Measurements from ENCODE around the gene RAB6B. TPM values are rescaled to one million over a fixed set of nuclear protein-coding genes. Genes with fewer than 3 reads are reported as not detected.

RAB6B gene
- total RNA-seq, 1 experiment from 2014 or later, result 0.18 TPM

- Histone ChIP-seq H3K9me3 (replicated peaks) (no peaks in the 10 kb centered on the region), H3K4me1 (replicated peaks) (no peaks in the 10 kb centered on the region), H3K27me3 (replicated peaks) (no peaks in the 10 kb centered on the region), H3K4me3 (no peak overlapping the region), H3K36me3 (no peaks in the 10 kb centered on the region), H3K27ac (no peak overlapping the region)
- no peak for DNase-seq (ENCODE audit: low read depth in 1 of 2, low spot score in 2 of 2)
These were observed 21.3 kb downstream of the RAB6B start for GRCh38 chr3:133874344-133874743.

- Histone ChIP-seq H3K27me3 (replicated peaks) (no peaks in the 10 kb centered on the region), H3K36me3 (no peaks in the 10 kb centered on the region), H3K27ac (no peak overlapping the region), H3K4me3 (no peak overlapping the region), H3K9me3 (replicated peaks) (no peaks in the 10 kb centered on the region), H3K4me1 (replicated peaks) (no peaks in the 10 kb centered on the region)
- DNase-seq (ENCODE audit: low read depth in 1 of 2, low spot score in 2 of 2), result no peak
These were observed 22.9 kb downstream of the RAB6B start for GRCh38 chr3:133872781-133873180.

- DNase-seq (ENCODE audit: low read depth in 1 of 2, low spot score in 2 of 2), result no peak
- no peak overlapping the region for H3K27ac ChIP-seq
- H3K4me1 ChIP-seq (replicated peaks), result no peaks in the 10 kb centered on the region
- H3K4me3 ChIP-seq, result no peak overlapping the region
- no peaks in the 10 kb centered on the region for H3K27me3 ChIP-seq (replicated peaks)
- no peaks in the 10 kb centered on the region for H3K9me3 ChIP-seq (replicated peaks)
- H3K36me3 ChIP-seq, result no peaks in the 10 kb centered on the region
These were observed 23.5 kb downstream of the RAB6B start for GRCh38 chr3:133872161-133872560.

- H3K27ac ChIP-seq, result no peak overlapping the region
- no peak for DNase-seq (ENCODE audit: low read depth in 1 of 2, low spot score in 2 of 2)
- H3K4me1 ChIP-seq (replicated peaks), result no peaks in the 10 kb centered on the region
- H3K4me3 ChIP-seq, result no peak overlapping the region
- no peaks in the 10 kb centered on the region for H3K36me3 ChIP-seq
- no peaks in the 10 kb centered on the region for H3K9me3 ChIP-seq (replicated peaks)
- H3K27me3 ChIP-seq (replicated peaks), result no peaks in the 10 kb centered on the region
These were observed 24.2 kb downstream of the RAB6B start for GRCh38 chr3:133871368-133872090.

GRCh38 chr3:133870822-133871221, 24.9 kb downstream of the RAB6B start:
- Histone ChIP-seq H3K27ac (no peak overlapping the region), H3K36me3 (no peaks in the 10 kb centered on the region), H3K27me3 (replicated peaks) (no peaks in the 10 kb centered on the region), H3K4me1 (replicated peaks) (no peaks in the 10 kb centered on the region), H3K9me3 (replicated peaks) (no peaks in the 10 kb centered on the region), H3K4me3 (no peak overlapping the region)
- DNase-seq (ENCODE audit: low read depth in 1 of 2, low spot score in 2 of 2), result no peak

- Histone ChIP-seq H3K4me1 (replicated peaks) (no peaks in the 10 kb centered on the region), H3K27ac (no peak overlapping the region), H3K9me3 (replicated peaks) (no peaks in the 10 kb centered on the region), H3K27me3 (replicated peaks) (no peaks in the 10 kb centered on the region), H3K36me3 (no peaks in the 10 kb centered on the region), H3K4me3 (no peak overlapping the region)
- DNase-seq (ENCODE audit: low read depth in 1 of 2, low spot score in 2 of 2), result no peak
These were observed 26.1 kb downstream of the RAB6B start for GRCh38 chr3:133869586-133869985.

GRCh38 chr3:133868758-133869475, 26.8 kb downstream of the RAB6B start:
- H3K4me3 ChIP-seq, result no peak overlapping the region
- no peak for DNase-seq (ENCODE audit: low read depth in 1 of 2, low spot score in 2 of 2)
- no peaks in the 10 kb centered on the region for H3K4me1 ChIP-seq (replicated peaks)
- H3K27ac ChIP-seq, result no peak overlapping the region
- no peaks in the 10 kb centered on the region for H3K27me3 ChIP-seq (replicated peaks)
- no peaks in the 10 kb centered on the region for H3K36me3 ChIP-seq
- no peaks in the 10 kb centered on the region for H3K9me3 ChIP-seq (replicated peaks)

- H3K36me3 ChIP-seq, result no peaks in the 10 kb centered on the region
- no peaks in the 10 kb centered on the region for H3K27me3 ChIP-seq (replicated peaks)
- no peaks in the 10 kb centered on the region for H3K9me3 ChIP-seq (replicated peaks)
- no peak for DNase-seq (ENCODE audit: low read depth in 1 of 2, low spot score in 2 of 2)
- no peaks in the 10 kb centered on the region for H3K4me1 ChIP-seq (replicated peaks)
- H3K4me3 ChIP-seq, result no peak overlapping the region
- H3K27ac ChIP-seq, result no peak overlapping the region
These were observed 27.5 kb downstream of the RAB6B start for GRCh38 chr3:133868186-133868585.

- H3K4me3 ChIP-seq, result no peak overlapping the region
- no peak for DNase-seq (ENCODE audit: low read depth in 1 of 2, low spot score in 2 of 2)
- no peaks in the 10 kb centered on the region for H3K4me1 ChIP-seq (replicated peaks)
- no peaks in the 10 kb centered on the region for H3K36me3 ChIP-seq
- no peak overlapping the region for H3K27ac ChIP-seq
- no peaks in the 10 kb centered on the region for H3K9me3 ChIP-seq (replicated peaks)
- H3K27me3 ChIP-seq (replicated peaks), result no peaks in the 10 kb centered on the region
These were observed 29.5 kb downstream of the RAB6B start for GRCh38 chr3:133866141-133866540.

- no peaks in the 10 kb centered on the region for H3K9me3 ChIP-seq (replicated peaks)
- no peak overlapping the region for H3K4me3 ChIP-seq
- H3K4me1 ChIP-seq (replicated peaks), result no peaks in the 10 kb centered on the region
- H3K27ac ChIP-seq, result no peak overlapping the region
- no peak for DNase-seq (ENCODE audit: low read depth in 1 of 2, low spot score in 2 of 2)
- no peaks in the 10 kb centered on the region for H3K27me3 ChIP-seq (replicated peaks)
- no peaks in the 10 kb centered on the region for H3K36me3 ChIP-seq
These were observed 30.4 kb downstream of the RAB6B start for GRCh38 chr3:133865136-133865855.

- Histone ChIP-seq H3K36me3 (no peaks in the 10 kb centered on the region), H3K27ac (no peak overlapping the region), H3K27me3 (replicated peaks) (no peaks in the 10 kb centered on the region), H3K9me3 (replicated peaks) (no peaks in the 10 kb centered on the region), H3K4me1 (replicated peaks) (no peaks in the 10 kb centered on the region), H3K4me3 (no peak overlapping the region)
- DNase-seq (ENCODE audit: low read depth in 1 of 2, low spot score in 2 of 2), result no peak
These were observed 31.1 kb downstream of the RAB6B start for GRCh38 chr3:133864616-133865015.

GRCh38 chr3:133863911-133864310, 31.8 kb downstream of the RAB6B start:
- Histone ChIP-seq H3K27me3 (replicated peaks) (no peaks in the 10 kb centered on the region), H3K9me3 (replicated peaks) (no peaks in the 10 kb centered on the region), H3K4me3 (no peak overlapping the region), H3K4me1 (replicated peaks) (no peaks in the 10 kb centered on the region), H3K27ac (no peak overlapping the region), H3K36me3 (no peaks in the 10 kb centered on the region)
- DNase-seq (ENCODE audit: low read depth in 1 of 2, low spot score in 2 of 2), result no peak

GRCh38 chr3:133862161-133862560, 33.5 kb downstream of the RAB6B start:
- Histone ChIP-seq H3K27me3 (replicated peaks) (no peaks in the 10 kb centered on the region), H3K4me3 (no peak overlapping the region), H3K9me3 (replicated peaks) (no peaks in the 10 kb centered on the region), H3K4me1 (replicated peaks) (no peaks in the 10 kb centered on the region), H3K36me3 (no peaks in the 10 kb centered on the region), H3K27ac (no peak overlapping the region)
- no peak for DNase-seq (ENCODE audit: low read depth in 1 of 2, low spot score in 2 of 2)

GRCh38 chr3:133860519-133860918, 35.2 kb downstream of the RAB6B start:
- no peak for DNase-seq (ENCODE audit: low read depth in 1 of 2, low spot score in 2 of 2)

More at GRCh38 chr3:133860519-133860918, 35.2 kb downstream of the RAB6B start:
- H3K4me1 ChIP-seq (replicated peaks), result no peaks in the 10 kb centered on the region
- H3K9me3 ChIP-seq (replicated peaks), result no peaks in the 10 kb centered on the region
- no peaks in the 10 kb centered on the region for H3K36me3 ChIP-seq
- no peaks in the 10 kb centered on the region for H3K27me3 ChIP-seq (replicated peaks)
- H3K4me3 ChIP-seq, result no peak overlapping the region
- no peak overlapping the region for H3K27ac ChIP-seq
